Anterior cingulate cortex (tissue), 58 donors: ENCODE results near the gene EPHB1.

Source experiments
- DNase-seq, 58 donors: peaks; one replicate each; lab custom pipeline; 2025; lab: John Stamatoyannopoulos, UW

Gene EPHB1

DNA sequence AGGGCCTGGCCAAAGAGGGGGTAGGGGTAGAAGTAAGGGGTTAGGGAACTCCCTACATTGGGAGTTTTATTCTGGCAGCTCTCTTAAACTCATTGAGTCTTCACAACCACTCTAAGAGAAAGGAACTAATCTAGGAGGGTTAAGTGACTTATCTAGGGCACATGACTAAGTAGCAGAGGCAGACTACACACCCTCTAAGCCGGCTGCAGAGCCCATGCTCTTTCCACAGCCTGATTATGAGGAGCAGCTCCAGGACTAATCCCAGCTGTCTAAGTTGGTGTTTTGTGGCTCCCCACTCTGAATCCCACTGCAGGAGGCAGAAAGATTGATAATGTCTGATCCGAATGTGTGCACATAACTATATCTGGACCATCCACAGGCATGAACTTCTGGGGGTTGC lies 374.6 kb downstream of the EPHB1 start:
- peak in 1 of 58 donors; percentile 11 for DNase-seq

DNA sequence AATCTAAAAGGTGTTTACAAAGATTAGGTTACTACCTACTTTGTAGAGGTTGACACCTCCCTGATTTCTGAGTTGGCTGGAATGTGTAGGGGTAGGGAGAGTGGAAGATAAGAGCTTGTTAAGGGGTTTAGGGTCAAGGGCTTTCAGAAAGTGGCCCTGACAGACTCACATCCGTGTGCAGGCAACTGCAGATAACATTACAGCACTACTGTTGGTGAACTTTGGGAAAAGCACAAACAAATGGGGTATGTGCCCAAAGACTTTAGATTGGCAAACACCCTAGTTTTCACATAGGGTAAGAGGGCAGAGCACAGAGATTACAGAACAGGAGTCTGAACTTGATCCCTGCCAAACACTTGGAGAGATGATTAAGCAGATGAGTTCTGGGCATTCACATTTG lies 375.7 kb downstream of the EPHB1 start:
- no peak for DNase-seq

DNA sequence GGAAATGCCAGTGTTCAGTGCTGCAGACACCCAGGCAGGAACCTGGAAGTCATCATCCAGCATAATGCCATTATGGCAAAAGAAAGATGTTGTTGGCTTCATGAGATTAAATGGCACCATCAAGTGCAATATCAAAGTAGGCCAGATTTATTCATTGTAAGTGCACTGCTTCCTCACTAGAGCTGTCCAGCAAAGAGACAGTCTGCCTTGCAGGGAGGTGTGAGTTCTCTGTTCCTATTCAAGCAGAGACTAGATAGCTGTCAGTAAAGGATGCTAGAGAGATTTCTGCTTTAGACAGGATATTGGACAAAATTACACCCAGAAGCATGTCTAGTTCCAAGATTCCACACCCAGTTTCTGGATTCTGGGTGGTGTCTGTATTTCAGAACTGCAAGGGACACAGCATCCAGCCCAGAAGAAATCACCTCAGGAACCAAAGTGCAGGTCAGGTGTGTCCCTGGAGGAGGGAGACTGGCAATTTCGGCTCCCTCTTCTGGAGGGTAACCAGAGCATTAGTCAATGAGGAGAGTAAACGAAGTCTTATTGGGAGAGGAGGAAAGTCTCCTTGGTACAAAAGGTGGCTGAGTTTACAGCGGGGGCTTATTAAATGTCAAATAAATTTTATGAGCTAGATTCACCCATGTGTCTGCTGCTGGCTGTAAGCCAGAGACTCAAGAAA lies 377.3 kb downstream of the EPHB1 start:
- no peak for DNase-seq

DNA sequence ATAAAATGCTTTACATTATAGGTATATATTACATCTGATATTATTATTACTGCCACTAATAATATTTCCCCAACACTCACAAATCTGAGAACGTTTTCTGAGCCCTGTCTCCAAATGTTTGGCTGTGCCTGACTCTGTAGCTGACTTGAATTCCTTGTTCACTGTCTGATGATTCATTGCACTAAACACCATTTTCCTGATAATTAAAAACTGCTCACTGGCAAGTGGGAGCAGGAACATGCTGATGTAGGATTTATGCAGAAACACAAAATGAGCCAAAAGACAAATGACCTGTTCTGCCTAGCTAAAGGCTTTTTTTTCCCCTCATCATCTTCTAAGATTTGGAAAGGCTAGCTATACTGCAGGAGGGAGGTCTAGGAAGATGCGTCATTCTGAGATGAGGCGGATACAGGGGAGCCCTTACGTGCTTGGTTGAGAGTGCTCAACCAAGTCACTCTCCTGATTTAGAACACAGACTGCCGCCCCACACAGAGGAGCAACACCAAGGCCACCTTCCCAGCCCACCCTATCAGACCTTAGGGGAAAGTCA lies 380.7 kb downstream of the EPHB1 start:
- DNase-seq: peak in 2 of 58 donors; percentile 12 to 22

DNA sequence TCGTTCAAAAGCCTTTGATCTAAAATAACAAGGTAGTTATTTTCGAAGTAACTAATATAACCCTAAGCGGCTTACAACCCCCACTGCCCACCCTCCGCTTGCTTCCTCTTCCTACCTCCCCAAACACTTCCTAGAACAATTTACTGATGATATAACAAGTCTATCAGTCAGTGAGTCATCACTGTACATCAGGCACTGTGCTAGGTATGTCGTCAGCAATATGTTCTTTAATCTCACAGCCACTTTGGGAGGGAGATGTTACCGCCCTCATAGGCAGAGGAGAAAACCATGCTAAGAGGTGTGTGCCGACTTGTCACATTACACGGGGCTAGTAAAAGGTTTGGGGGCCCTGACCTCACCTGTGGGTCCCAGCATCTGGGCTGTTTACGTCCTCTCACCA lies 381.8 kb downstream of the EPHB1 start:
- peak in 1 of 58 donors; percentile 10 for DNase-seq

DNA sequence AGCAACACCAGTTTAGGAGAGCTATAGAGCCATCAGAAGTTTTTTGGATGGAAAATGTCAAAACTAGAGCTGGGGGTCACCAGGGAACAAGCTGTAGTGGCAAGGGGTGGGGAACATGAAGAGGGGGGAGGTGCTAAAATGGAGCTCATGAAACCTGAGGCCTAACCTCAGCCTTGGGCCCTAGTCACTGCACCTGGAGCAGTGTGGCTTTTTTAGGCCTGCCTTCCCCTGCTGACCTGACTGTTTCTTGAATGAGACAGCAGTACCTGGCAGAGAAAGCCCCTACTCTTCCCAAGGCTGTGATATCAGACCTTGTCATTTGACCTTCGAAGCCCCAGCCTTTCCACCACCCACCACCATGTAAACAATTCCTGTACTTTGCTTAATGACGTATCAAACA lies 383.5 kb downstream of the EPHB1 start:
- no peak for DNase-seq

DNA sequence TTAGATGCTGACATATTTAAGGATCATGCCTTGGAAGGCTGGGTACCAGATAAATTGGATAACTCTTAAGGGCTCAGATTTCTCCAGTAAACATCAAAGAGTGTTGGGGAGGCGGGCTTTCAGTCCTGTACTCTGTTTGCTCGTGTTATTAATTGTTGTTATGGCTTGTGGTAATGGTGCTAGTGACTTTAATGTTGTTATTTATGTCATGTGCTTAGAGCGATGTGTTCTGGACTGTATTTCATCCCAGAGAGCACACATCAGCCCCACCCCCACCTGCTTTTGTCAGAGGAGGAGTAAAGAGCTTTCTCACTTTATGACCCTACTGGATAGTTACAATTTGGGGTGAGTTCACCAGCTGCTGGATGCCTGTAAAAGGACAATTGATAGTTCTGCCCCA lies 386.3 kb downstream of the EPHB1 start:
- DNase-seq: no peak

DNA sequence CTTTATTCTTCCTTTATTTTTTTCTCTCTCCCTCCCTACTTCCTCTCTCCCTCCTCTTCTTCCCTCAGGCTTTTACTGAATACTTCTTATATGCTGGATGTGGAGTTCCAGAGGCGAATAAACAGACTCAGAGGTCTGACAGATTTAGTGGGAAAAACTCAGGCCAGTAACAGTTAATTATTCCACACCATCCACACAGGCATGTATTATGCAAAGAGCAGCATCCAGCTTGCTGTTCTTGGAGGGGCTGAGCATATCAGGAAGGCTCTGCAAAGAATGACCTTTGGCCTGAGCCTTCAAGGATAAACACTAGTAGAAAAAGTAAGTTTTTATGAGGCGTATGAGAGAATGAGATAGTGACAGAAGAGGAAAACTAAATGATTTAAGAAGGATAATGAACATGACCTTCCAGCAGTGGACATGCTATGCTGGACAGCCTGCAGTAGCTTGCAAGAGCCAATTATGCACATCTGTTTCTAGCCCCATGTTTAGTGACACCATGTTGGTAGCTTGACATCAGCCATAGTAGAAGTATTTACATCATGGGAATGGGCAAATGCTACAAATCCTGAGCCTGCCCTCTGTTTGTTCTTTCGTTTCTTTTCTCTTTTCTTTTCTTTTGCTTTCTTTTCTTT lies 387.4 kb downstream of the EPHB1 start:
- DNase-seq: no peak

DNA sequence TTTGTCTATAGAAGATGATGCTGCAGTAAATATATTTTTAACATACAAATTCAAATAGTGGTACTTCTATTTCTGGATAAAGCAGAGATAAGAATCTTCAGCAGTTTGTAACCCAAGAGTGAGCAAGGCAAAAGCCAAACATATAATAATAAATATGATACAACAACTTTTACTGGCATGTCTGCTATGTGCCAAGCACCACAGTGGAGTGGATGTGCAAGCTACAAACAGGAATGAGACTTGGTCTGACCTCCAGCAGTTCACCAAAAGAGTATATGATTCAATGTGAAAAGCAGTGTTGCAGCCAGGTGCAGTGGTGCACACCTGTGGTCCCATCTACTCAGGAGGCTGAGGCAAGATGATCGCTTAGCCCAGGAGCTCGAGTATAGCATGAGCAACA lies 395.6 kb downstream of the EPHB1 start:
- no peak for DNase-seq

DNA sequence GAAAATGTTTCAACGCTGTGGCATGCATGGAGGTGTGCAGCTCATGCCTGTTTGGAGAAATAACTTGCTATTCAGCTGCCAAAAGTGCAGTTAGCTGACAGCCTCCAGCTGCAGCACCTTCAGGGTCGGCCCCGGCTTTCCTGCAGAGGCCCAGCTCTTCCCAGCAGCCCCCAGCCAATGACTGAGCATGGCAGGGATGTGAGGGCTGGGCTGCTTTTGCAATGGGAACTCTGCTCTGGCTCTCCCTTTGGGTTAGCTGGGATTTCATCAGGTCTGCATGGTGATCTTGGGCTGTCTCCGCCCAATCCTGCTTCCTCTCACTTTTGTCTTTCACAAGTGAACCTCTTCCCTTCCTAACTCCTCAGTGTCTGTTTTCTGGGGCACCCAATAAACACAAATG lies 396.6 kb downstream of the EPHB1 start:
- DNase-seq: no peak

DNA sequence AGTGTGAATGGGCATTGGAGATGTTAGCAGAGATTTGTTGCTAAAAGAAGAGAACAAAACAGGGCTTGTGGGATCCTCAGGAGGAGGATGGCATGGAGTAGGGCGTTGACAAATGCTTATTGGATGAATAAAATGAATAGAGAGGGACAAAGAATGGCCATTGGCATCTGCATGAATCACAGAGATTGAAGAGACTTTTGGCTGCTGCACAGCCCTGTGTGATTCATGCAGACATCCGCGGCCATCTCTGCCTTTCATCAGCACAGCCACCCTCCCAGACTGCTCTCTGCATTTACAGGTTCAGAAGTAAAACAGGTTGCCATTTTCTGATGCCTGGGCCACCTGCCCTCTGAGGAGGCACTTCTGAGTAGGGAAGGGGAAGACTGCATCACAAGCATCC lies 397.9 kb downstream of the EPHB1 start:
- DNase-seq: peak in 20 of 58 donors; percentile 1 to 45 (median 20)

DNA sequence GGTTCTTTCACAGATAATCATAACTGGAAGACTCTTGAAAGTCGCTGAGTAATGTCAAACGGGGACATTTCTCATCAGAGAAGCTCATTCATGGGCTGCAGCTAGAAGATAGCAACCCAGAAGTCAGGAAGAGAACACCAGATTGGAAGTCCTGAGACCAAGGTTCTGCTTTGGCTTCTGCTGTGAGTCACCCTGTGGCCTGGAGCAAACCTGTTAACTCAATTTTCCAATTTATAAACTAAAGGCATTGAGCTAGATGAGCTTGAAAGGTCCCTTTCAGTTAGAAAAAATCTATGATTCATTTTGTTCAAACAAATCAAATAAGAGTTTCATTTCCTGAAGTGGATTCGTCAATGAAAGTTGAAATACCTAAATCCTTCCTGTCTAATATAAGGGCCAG lies 402.2 kb downstream of the EPHB1 start:
- no peak for DNase-seq

DNA sequence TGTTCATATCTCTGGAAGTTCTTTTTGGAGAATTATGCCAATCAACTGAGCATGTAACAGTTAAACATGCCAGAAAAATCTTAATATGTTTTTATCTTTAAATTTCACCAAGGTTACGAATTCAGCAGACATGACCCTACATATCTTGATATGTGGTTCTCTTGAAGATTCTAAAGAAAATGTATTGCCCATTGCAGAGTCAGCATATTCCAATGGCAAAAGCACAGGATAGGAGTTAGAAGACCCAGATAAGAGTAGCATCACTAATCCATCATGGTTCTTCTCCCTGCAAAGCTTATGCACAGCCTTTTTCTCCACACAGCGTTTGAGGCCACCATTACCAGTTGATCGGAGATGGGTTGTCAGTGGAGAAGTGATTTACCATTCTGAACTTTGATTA lies 402.8 kb downstream of the EPHB1 start:
- no peak for DNase-seq

DNA sequence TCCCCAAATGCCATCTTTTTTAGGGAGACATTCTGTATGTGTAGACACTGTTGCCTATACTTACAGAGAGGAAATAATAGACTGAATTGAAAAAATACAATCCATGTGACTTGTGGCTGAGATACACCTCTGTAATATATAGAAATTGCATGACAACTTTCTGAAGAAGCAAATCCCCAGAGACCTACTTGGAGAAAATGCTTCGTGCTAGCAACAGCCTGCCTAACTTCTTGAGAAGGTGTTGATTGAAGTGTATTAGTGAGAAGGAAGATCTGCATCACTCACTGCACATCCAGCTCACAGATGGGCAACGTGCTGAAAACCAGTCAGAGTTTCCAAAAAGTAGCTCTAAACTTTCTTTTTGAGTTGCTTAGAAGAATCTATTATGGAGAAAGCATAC lies 404.1 kb downstream of the EPHB1 start:
- DNase-seq: no peak

DNA sequence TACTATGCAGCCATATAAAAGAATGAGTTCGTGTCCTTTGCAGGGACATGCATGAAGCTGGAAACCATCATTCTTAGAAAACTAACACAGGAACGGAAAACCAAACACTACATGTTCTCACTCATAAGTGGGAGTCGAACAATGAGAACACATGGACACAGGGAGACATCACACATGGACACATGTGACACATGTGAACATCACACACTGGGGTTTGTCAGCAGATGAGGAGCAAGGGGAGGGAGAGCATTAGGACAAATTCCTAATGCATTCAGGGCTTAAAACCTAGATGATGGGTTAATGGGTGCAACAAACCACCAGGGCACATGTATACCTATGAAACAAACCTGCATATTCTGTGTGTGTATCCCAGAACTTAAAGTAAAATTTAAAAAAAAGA lies 408.0 kb downstream of the EPHB1 start:
- no peak for DNase-seq

DNA sequence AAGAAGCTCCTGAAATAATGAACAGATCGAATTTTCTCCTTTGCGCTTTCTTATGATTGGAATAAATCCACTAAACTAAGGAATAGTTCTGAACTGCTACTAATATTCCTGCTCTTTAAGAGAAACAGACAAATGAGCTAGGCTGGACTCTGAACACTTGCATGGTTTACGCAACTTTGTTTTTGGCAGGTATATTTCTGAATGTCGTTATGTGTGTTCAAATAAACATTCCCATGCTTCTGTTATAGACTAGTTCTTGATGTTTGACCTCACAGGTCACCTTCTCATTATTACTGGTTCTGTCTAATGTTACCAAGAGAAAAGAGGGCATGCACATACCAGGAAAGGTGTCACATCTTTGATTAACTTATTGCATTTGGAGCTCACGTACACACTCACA lies 418.2 kb downstream of the EPHB1 start:
- DNase-seq: no peak

DNA sequence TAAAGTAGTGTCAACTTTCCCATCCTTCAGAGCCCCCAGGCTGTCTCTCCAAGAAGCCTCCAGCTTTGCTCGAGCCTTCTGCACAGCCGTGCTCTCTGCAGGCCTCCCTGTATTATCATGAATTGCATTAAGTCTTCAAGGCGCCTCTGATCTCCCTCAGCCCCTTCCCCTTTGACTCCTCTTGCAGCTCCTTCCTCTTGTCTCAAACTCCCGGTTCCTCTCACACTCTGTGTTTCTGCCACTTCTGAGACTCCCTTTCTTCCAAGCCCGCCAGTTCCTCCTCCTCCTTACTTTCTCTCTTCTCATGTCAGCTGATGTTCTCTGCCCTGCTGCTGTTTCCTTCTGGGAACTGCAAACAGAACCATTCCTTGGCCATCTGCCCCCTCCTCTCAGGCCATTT lies 418.8 kb downstream of the EPHB1 start:
- DNase-seq: no peak

DNA sequence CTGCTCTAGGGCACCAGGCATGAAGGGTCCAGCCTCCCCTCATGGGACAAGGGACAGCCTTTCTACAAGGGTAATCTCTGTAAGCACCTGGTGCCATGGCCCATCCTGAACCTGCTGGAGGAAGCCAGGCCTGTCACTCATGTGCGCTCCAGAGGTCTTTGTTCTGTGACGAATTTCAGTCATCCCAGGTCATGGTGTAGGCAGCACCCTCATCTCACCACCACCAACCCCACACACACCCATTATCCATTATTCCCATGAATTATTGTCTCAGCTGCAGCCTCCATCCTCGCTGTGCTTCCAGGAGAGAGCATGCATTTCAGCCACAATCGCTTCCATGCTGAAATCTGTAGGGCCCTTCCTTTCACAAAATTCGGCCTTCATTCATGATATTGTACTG lies 419.3 kb downstream of the EPHB1 start:
- no peak for DNase-seq

DNA sequence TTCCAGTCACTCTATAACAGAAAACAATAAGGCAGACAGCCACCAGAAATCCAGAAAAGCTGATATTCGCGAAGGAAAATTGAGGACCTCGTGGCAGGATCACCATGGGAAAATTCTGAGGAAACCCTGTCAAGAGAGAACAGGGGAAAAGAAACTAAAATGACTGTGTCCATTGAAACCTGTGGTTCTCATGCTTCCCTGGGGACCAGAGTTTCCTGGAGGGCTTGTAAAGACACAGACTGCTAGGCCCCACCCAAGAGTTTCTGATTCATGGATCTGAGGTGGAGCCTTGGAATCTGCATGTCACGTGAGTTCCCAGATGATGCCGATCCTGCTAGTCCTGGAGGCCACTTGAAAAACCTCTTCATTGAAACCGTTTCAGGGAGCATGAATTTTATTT lies 420.5 kb downstream of the EPHB1 start:
- DNase-seq: no peak

DNA sequence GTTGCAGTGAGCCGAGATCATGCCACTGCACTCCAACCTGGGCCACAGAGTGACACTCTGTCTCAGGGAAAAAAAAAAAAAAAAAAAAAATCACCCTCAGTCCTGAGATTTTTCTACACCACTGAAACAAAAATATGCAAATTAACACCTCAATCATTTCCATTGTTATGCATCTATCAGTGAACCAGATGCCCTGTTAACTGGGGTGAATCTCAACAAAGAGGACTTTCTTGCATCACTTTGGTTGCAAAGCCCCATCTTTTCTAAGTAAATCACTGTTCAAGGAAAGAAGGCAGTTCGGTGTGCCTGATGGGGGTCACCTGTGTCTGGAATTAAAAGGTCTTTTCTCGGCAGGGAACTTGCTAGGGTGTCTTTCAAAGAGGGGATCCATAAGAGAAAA lies 421.6 kb downstream of the EPHB1 start:
- DNase-seq: no peak

DNA sequence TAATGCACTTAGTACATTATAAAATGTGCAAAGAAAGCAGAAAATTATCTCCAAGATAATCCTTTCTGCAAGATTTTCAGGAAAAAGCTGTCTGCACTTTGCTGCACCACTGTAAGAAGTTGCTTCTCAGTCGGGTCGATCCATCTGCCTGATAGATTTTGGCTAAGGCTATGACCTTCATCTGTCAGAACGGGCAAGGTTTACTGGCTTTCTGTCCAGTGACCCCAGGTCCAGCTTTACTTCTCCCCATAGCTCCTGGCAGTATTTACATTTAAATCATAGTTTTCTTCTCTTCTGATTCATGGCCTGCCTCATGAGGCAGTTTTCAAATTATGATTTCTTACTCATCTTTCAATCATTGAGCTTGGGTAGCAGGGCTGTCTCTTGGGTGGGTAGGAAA lies 422.7 kb downstream of the EPHB1 start:
- no peak for DNase-seq

DNA sequence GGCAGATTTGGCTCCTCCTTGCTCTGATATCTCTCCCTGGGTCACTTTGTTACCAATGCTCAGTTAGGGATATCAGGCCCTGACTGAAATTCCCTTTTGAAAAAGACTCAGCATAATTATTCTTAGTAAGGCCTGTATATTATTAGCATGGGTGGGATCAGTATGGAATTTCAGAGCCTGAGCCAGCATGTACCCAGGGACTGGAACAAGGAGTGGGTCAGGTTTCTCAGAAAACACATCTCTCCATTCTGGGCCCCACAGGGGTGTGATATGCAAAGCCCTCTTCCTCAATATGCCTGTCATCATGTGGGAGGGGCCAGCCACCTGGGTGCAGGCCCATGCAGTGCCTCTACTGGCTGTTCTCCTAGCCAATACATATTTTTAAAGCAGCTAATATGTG lies 423.2 kb downstream of the EPHB1 start:
- no peak for DNase-seq
